Measurements from ENCODE around the gene SLC25A29. TPM values are rescaled to one million over a fixed set of nuclear protein-coding genes. Genes with fewer than 3 reads are reported as not detected.

Gene SLC25A29
- total and polyA plus RNA-seq, 2 of the 13 experiments (the other 11 are each of a cell fraction or from before 2014, with no cell fraction given): 12.2 to 17.2 TPM

GRCh38 chr14:100267990-100268389 is 38.3 kb downstream of the SLC25A29 start (continued):
- no peak for TF ChIP-seq ZBTB40 (IDR thresholded peaks at IDR 0.05)
- TF ChIP-seq ZBTB40 (CRISPR knock-in tag; IDR thresholded peaks at IDR 0.05): 0 out of 2 replicates have a peak, but pooled peaks have one; percentile 17
- TF ChIP-seq RBAK (CRISPR knock-in tag; IDR thresholded peaks at IDR 0.05): no peak
- no peak for TF ChIP-seq ZMYM4 (CRISPR knock-in tag; IDR thresholded peaks at IDR 0.05)
- 0 out of 2 replicates have a peak, but pooled peaks have one; percentile 24 for TF ChIP-seq NCOR1 (IDR thresholded peaks at IDR 0.05; ENCODE audit: borderline replicate concordance, low read length)
